ENCODE results near the gene SCUBE3.

The SCUBE3 gene

GRCh38 chr6:35214869-35215664 is 1.3 kb downstream of the SCUBE3 start:
- DNase-seq = no peak

GRCh38 chr6:35215665-35216411 is 2.1 kb downstream of the SCUBE3 start:
- DNase-seq = no peak

DNA sequence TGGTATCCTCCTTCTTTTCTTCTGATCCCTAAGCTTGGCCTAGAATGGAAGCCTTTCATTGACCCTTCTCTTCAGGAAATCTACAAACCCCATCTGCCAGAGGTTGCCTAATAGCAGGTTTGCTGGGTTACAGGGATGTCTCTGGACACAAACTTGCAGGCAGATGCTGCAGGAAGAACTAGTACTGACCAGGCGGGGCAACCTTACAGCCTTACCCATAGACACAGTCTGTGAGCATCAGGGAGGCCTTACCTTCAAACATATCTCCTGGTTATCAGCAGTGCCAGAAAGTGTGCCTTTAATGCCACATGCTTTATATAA is 2.6 kb downstream of the SCUBE3 start:
- DNase-seq = no peak

DNA sequence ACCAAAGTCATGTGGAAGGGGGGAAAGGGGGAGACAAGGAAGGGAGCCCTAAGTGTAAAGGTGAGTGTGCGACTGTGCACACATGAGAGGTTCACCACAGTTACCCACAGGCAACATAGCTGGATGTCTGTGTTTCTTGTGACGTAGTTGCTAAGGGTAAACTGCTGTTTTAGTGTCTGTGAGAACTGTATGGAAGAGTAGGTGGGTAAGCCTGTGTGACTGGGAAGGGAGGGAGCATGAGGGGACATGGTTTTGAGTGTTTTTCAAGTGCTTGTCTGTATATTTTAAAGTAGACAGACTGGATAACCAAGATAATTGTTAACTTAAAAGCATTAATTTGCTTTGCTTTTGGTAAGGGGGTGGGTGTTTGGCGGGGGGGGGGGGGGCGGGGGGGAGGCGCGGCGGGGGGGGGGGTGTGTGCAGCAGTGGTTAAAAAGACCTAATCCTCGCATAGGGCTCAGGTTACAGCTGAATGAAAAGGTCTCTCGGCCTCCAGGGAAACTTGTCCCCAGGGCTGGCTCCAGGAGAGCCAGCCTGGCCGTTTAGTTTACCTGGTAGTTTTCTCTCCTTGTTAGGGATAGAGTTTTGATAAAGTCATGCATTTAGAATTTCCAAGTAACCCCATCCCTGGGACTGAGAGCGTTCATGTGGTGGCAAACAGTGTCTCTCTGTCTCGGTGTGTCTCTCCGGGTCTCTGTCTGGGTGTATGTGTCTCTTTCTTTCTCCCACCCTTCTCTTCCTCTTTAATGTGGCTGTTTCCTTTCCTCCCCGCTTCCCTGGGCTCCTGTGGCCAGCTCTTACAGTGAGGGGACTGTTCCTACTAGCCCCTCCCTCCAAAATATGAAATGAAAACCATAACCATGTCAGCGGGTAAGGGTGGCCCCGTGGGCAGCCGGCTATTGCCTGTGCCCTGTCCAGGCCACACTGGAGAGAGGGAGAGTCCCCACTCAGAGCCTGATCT is 3.4 kb downstream of the SCUBE3 start:
- no peak for DNase-seq

GRCh38 chr6:35218021-35218420 is 4.3 kb downstream of the SCUBE3 start:
- no peak for DNase-seq

GRCh38 chr6:35218456-35218855 is 4.7 kb downstream of the SCUBE3 start:
- DNase-seq = no peak

GRCh38 chr6:35219683-35220326 is 6.0 kb downstream of the SCUBE3 start:
- no peak for DNase-seq

DNA sequence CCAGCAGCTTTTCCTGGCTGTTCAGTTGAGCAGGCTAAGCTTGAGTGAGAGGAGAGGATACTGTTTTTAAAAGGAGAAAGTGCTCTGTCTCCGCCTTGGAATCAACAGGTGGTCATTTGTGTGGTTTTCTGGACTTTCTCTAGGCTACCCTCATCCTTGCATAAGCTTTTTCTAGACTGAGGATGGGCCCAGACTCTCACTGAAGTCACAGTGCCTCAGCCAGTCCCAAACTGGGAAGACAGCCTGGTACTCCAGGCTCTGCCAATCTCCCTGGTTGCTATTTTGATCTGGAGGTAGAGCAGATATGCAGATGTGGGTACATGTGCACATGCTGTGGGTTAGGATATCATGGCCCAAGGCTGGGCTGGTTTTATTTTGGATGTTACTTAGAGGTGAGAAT is 7.0 kb downstream of the SCUBE3 start:
- no peak for DNase-seq

- no peak for DNase-seq
Measured at GRCh38 chr6:35223396-35223795, 9.6 kb downstream of the SCUBE3 start.

DNA sequence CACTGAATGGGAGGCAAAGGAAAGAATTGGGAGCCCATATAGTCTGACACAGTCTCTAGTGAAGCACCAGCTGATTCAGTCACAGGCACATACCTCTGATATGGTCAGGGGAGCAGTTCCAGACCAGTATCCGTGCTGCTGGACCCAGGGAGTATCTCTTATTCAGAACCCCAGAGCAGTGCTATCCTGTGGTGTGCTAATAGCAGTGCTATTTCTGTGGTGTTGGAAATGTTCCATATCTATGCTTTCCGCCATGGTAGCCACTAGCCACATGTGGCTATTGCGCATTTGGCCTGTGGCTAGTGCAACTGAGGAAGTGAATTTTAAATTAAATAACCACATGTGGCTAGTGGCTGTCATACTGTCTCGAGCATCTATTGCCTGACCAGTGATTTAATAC is 11.0 kb downstream of the SCUBE3 start:
- DNase-seq = no peak

GRCh38 chr6:35228481-35228880 is 14.7 kb downstream of the SCUBE3 start:
- DNase-seq = no peak

GRCh38 chr6:35229304-35229703 is 15.5 kb downstream of the SCUBE3 start:
- no peak for DNase-seq

- DNase-seq = no peak
Measured at GRCh38 chr6:35230498-35230897, 16.7 kb downstream of the SCUBE3 start.

DNA sequence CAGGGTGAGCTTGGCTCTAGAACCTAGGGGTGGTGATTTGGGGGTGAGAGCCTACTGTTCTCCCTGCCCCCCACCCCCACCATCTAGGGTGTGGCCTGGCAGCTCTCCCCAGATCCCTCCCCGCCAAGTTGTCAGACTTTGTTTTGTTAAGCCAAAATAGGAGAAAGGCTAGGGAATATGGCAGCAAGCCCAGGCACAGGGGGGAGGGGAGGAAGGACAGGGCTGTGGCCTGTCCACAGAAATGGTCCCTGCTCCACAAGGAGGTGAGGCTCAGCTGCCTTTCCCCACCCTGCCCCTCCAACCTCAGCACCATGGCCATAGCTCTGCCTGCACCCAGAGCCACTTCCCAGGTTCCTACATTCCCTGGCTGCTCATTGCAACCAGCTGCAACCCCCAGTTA is 17.2 kb downstream of the SCUBE3 start:
- no peak for DNase-seq

DNA sequence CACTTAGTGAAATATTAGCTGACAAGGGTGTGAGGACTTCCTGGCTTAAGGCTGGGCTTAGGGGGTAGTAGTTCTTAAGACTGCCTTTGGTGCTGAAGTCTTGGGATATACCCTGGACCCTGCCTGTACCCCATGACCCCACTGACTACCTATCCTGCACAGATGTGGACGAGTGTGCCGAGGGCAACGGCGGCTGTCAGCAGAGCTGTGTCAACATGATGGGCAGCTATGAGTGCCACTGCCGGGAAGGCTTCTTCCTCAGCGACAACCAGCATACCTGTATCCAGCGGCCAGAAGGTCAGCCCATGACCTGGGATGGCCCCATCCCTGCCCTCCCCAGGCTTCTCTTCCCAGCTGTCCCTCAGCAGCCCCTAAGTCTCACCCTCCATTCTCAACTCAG is 17.8 kb downstream of the SCUBE3 start:
- no peak for DNase-seq

DNA sequence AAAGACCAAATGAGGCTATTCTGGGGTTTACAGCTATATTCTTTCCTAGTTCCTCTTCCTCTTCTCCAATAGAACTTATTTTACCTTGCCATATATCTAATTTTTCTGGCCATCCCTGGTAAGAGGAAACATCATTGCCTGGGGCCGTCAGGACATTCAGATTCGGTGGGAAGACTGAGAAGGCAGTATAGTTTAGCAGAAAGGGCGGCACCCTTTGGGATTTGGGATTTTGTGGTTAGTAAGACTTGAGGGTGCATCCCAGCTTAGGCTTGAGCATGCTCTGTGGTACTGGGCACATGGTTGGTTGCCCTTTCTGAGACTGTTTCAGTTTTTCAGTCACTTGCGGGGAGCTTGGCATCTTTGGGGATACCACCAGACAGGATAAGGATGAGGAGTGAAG is 21.1 kb downstream of the SCUBE3 start:
- DNase-seq = no peak

- no peak for DNase-seq
Measured at GRCh38 chr6:35236223-35236622, 22.5 kb downstream of the SCUBE3 start.

GRCh38 chr6:35237476-35237875 is 23.7 kb downstream of the SCUBE3 start:
- no peak for DNase-seq

GRCh38 chr6:35238843-35239289 is 25.1 kb downstream of the SCUBE3 start:
- DNase-seq = no peak

- DNase-seq = no peak
Measured at GRCh38 chr6:35239581-35239980, 25.8 kb downstream of the SCUBE3 start.

DNA sequence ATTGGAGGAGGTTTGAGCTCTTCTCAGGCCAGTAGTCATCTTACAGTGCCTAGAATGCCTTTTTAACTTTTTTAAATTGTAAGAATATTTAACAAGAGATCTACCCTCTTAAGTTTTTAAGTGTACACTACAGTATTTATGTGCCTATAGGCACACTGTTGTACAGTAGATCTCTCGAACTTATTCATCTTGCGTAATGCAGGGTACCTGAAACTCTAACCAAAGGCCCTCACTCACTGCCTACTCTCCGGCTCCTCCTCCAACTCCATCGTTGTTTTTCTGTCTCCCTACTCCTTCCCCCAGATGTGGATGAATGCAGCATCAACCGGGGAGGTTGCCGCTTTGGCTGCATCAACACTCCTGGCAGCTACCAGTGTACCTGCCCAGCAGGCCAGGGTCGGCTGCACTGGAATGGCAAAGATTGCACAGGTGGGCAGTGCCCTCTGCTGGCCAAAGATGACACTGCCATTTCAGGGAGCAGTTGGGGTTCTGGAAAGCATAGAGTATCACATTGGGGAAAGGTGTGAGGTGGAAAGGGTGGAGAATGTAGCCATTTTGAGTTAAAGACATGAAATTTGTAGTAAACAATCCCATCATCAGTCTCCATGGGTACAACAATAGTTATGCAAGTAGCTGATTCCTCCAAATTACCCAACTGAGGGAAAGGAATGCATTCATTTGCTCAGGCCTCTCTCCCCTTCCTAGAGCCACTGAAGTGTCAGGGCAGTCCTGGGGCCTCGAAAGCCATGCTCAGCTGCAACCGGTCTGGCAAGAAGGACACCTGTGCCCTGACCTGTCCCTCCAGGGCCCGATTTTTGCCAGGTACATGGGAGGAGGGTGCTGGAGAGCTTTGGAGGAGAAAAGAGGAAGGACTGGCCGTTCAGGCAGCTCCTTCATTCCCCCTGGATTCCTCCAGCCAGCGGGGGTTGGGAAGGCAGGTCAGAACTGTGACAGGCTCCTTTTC is 27.4 kb downstream of the SCUBE3 start:
- DNase-seq = peak; percentile 80 to 83

DNA sequence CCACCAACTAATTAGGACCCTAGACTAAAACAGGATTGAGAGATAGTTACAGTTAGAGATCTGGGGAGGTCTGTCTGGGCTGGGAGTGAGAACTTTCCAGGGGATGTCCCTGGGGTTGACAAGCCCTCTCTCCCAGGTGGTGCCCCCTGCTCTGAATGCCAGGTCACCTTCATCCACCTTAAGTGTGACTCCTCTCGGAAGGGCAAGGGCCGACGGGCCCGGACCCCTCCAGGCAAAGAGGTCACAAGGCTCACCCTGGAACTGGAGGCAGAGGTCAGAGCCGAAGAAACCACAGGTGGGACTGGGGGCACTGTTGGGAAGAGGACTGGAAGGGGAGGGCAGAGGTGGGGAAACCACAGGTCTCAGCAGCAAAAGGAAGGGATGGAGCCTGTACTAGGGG is 28.7 kb downstream of the SCUBE3 start:
- DNase-seq = no peak

Data from stimulated activated CD4-positive, alpha-beta T cell treated with anti-CD3 and anti-CD28 coated beads, Interleukin-2, amount 100 ng/mL, for 24 hours (primary cell).